ENCODE measurements around the gene SV2A.
"Not testable (repeated sequence)": the region's sequence is repeated elsewhere in the genome, so short reads cannot be mapped to it uniquely, and the experiment has no call there.

SV2A gene

GRCh38 chr1:149962039-149962647, 44.5 kb upstream of the SV2A start:
- H3K4me3 ChIP-seq (ENCODE audit: low read depth, low read length), result no peak overlapping the region
- DNase-seq (ENCODE audit: low read depth), result peak; percentile 45
- peak; percentile 67 for TF ChIP-seq CTCF (IDR thresholded peaks at IDR 0.05; ENCODE audit: low read depth, low read length, missing control alignments)

- not testable (repeated sequence) for DNase-seq (ENCODE audit: low read depth); H3K4me3 ChIP-seq (ENCODE audit: low read depth, low read length)
Observed at GRCh38 chr1:149957548-149957947, 39.9 kb upstream of the SV2A start.

GRCh38 chr1:149949911-149950310, 32.3 kb upstream of the SV2A start:
- DNase-seq (ENCODE audit: low read depth), result no peak
- no peak for TF ChIP-seq CTCF (IDR thresholded peaks at IDR 0.05; ENCODE audit: low read depth, low read length, missing control alignments)
- no peak overlapping the region for H3K4me3 ChIP-seq (ENCODE audit: low read depth, low read length)

- no peak overlapping the region for H3K4me3 ChIP-seq (ENCODE audit: low read depth, low read length)
- DNase-seq (ENCODE audit: low read depth), result no peak
- no peak for TF ChIP-seq CTCF (IDR thresholded peaks at IDR 0.05; ENCODE audit: low read depth, low read length, missing control alignments)
Observed at GRCh38 chr1:149945206-149945605, 27.6 kb upstream of the SV2A start.

GRCh38 chr1:149942885-149943284, 25.2 kb upstream of the SV2A start:
- DNase-seq (ENCODE audit: low read depth), result no peak
- H3K4me3 ChIP-seq (ENCODE audit: low read depth, low read length), result no peak overlapping the region
- no peak for TF ChIP-seq CTCF (IDR thresholded peaks at IDR 0.05; ENCODE audit: low read depth, low read length, missing control alignments)

GRCh38 chr1:149942207-149942606, 24.6 kb upstream of the SV2A start:
- DNase-seq (ENCODE audit: low read depth), result no peak
- TF ChIP-seq CTCF (IDR thresholded peaks at IDR 0.05; ENCODE audit: low read depth, low read length, missing control alignments), result no peak
- no peak overlapping the region for H3K4me3 ChIP-seq (ENCODE audit: low read depth, low read length)

GRCh38 chr1:149940427-149940826, 22.8 kb upstream of the SV2A start:
- H3K4me3 ChIP-seq (ENCODE audit: low read depth, low read length), result no peak overlapping the region
- DNase-seq (ENCODE audit: low read depth), result no peak
- no peak for TF ChIP-seq CTCF (IDR thresholded peaks at IDR 0.05; ENCODE audit: low read depth, low read length, missing control alignments)

GRCh38 chr1:149938668-149939003, 21.0 kb upstream of the SV2A start:
- DNase-seq (ENCODE audit: low read depth); H3K4me3 ChIP-seq (ENCODE audit: low read depth, low read length): not testable (repeated sequence)
